ENCODE results near the gene HHATL. TPM values are rescaled to one million over a fixed set of nuclear protein-coding genes. Genes with fewer than 3 reads are reported as not detected.
A peak's percentile ranks its signal among the peaks of the same experiment; 100 is the strongest.

HHATL gene
- total and polyA plus RNA-seq, 2 of the 8 experiments (the other 6 are each of a cell fraction or from before 2014, with no cell fraction given) = 0.18 TPM; not detected in 1

- Histone ChIP-seq H3K79me2 (ENCODE audit: control insufficient read depth in 1 of 2, insufficient read depth in 2 of 2, low read length in 2 of 2) (no peaks in the 10 kb centered on the region), H3K18ac (ENCODE audit: extremely low read depth, low read length) (no peak overlapping the region), H3K27me3 (replicated peaks in 1 of 4; ENCODE audit: control insufficient read depth in 3 of 4, extremely low read depth in 1 of 4, insufficient read depth in 3 of 4, low read length in 3 of 4) (0 out of 7 replicates have a peak, but pooled peaks cover 0 to under 1% (median 0%) of the 10 kb centered on the region in 4 experiments), H2AK5ac (ENCODE audit: low read depth, low read length) (no peak overlapping the region), H3K4me3 (ENCODE audit: extremely low read depth in 1 of 4, insufficient read depth in 2 of 4, low read depth in 3 of 4, low read length in 4 of 4) (no peak overlapping the region), H2BK5ac (ENCODE audit: low read depth, low read length) (no peak overlapping the region), H3K23ac (ENCODE audit: insufficient read length) (no peak overlapping the region), H3K4me1 (replicated peaks in 1 of 4; ENCODE audit: control insufficient read depth in 3 of 4, insufficient read depth in 4 of 4, low read length in 3 of 4) (peaks cover 0 to 10% (median 4%) of the 10 kb centered on the region in 4 experiments; a peak in 4 of 7 replicates), H3K23me2 (ENCODE audit: low read depth, low read length) (no peaks in the 10 kb centered on the region), H3K27ac (ENCODE audit: low read depth, low read length) (no peak overlapping the region), H3K9ac (replicated peaks in 1 of 4; ENCODE audit: extremely low read depth in 1 of 4, low read depth in 3 of 4, low read length in 3 of 4) (no peak overlapping the region), H4K5ac (ENCODE audit: insufficient read length, low read depth, low read length) (no peak overlapping the region), H4K91ac (replicated peaks; ENCODE audit: insufficient read length, low read length) (peak overlapping the region; percentile 57), H2BK12ac (ENCODE audit: low read depth, low read length) (peak overlapping the region; percentile 84; the same call in 1 of the 2 replicates), H3K4me2 (ENCODE audit: insufficient read depth in 1 of 2, low read depth in 2 of 2, low read length in 2 of 2) (no peak overlapping the region), H3K14ac (ENCODE audit: insufficient read length) (no peak overlapping the region), H4K20me1 (replicated peaks in 1 of 2; ENCODE audit: control insufficient read depth in 1 of 2, insufficient read depth in 2 of 2, low read length in 2 of 2) (no peaks in the 10 kb centered on the region), H2BK15ac (ENCODE audit: low read length) (0 out of 2 replicates have a peak overlapping the region, but pooled peaks have one; percentile 83), H3K56ac (replicated peaks; ENCODE audit: insufficient read length, low read depth, low read length) (no peak overlapping the region), H2BK20ac (ENCODE audit: low read length) (no peak overlapping the region), H2AFZ (ENCODE audit: low read length) (no peak overlapping the region), H4K8ac (ENCODE audit: extremely low read depth, insufficient read depth, low read length) (peak overlapping the region; percentile 73), H3K4ac (replicated peaks; ENCODE audit: insufficient read length, low read depth, low read length) (peak overlapping the region; percentile 54), H2BK120ac (replicated peaks; ENCODE audit: low read depth, low read length) (peak overlapping the region; percentile 37), H3K9me3 (ENCODE audit: insufficient read depth in 2 of 2, low read depth in 1 of 2, low read length in 1 of 2) (no peaks in the 10 kb centered on the region), H3K79me1 (ENCODE audit: low read depth, low read length) (no peaks in the 10 kb centered on the region), H3K36me3 (ENCODE audit: control insufficient read depth in 2 of 4, insufficient read depth in 4 of 4, low read length in 3 of 4) (no peaks in the 10 kb centered on the region)
- POLR2A ChIA-PET (ENCODE audit: partially characterized antibody) = interaction anchor here (0.8 to 1.1 kb wide), 2 partner anchors 49 to 58 kb away, joined by 3 read pairs; no protein-coding TSS in a partner anchor
- DNase-seq (ENCODE audit: low read depth in 1 of 2, low spot score in 2 of 2) (no peak), FAIRE-seq (no peak)
- CTCF ChIA-PET (ENCODE audit: partially characterized antibody) = interaction anchor here (0.9 to 3.3 kb wide), 7 partner anchors 11 to 66 kb away, joined by 3 to 14 read pairs (median 4); no protein-coding TSS in a partner anchor
- 96% methylated on average over 7 of the region's 7 CpGs; no CpG with 5 or more reads in 1 of the 2 experiments for WGBS, 2 experiments (ENCODE audit: extremely low coverage in 1 of 2, insufficient coverage in 1 of 2, insufficient read length in 1 of 2, insufficient replicate concordance in 2 of 2, low coverage in 1 of 2, low lambda C conversion rate in 2 of 2, missing lambda C conversion rate in 1 of 2)
- no peak for TF ChIP-seq RXRA (IDR thresholded peaks at IDR 0.05; ENCODE audit: insufficient read depth, low read depth, low read length)
- TF ChIP-seq JUND (IDR thresholded peaks at IDR 0.05; ENCODE audit: low read length) = no peak
- no peak for TF ChIP-seq FOSL1 (IDR thresholded peaks at IDR 0.05; ENCODE audit: insufficient read depth, low read depth, low read length)
- no peak for TF ChIP-seq CTBP2 (IDR thresholded peaks at IDR 0.05; ENCODE audit: borderline replicate concordance, insufficient read depth, insufficient read length, low read length)
- no peak for TF ChIP-seq TEAD4 (IDR thresholded peaks at IDR 0.05; ENCODE audit: low read depth, low read length)
- TF ChIP-seq MAFK (IDR thresholded peaks at IDR 0.05; ENCODE audit: low read depth, low read length) = no peak
- no peak for TF ChIP-seq GABPA (IDR thresholded peaks at IDR 0.05; ENCODE audit: borderline replicate concordance, insufficient read depth, low read length)
- no peak for TF ChIP-seq TCF12 (IDR thresholded peaks at IDR 0.05; ENCODE audit: low read depth, low read length)
- TF ChIP-seq RAD21 (IDR thresholded peaks at IDR 0.05 in 1 of 2, conservative IDR thresholded peaks at IDR 0.05 in 1 of 2; ENCODE audit: low read depth in 2 of 2, low read length in 2 of 2) = no peak
- no peak for TF ChIP-seq ASH2L (IDR thresholded peaks at IDR 0.05; ENCODE audit: low read length)
- no peak for TF ChIP-seq HDAC2 (IDR thresholded peaks at IDR 0.05; ENCODE audit: borderline replicate concordance in 1 of 2, low read depth in 2 of 2, low read length in 2 of 2)
- TF ChIP-seq CHD2 (IDR thresholded peaks at IDR 0.05; ENCODE audit: low read length) = no peak
- TF ChIP-seq KDM1A (IDR thresholded peaks at IDR 0.05; ENCODE audit: borderline replicate concordance, low read length) = no peak
- TF ChIP-seq TAF1 (IDR thresholded peaks at IDR 0.05; ENCODE audit: low read depth, low read length) = no peak
Observed at GRCh38 chr3:42690191-42690590, 12.4 kb downstream of the HHATL start.
